Glomerular endothelial cell (primary cell): ENCODE data around the gene SIRPB2. TPM values are rescaled to one million over a fixed set of nuclear protein-coding genes. Genes with fewer than 3 reads are reported as not detected.

ENCODE experiments used
- DNase-seq: peaks from one replicate; pipeline ENCODE4 v3.0.0-alpha.2; 2011; ENCODE audit warnings: low read depth, low spot score; ENCODE audit errors: extremely low read depth
- total RNA-seq: library from RNA; depleted of rRNA; stranded (reverse); fragments of >200 nt; gene quantifications from 2 replicates; pipeline ENCODE4 v1.2.3, GENCODE V29; 2015

Gene SIRPB2
- total RNA-seq, 1 donor from 2014 or later: 15.8 TPM

GRCh38 chr20:1448081-1448620, 43.1 kb downstream of the SIRPB2 start:
- DNase-seq: no peak

DNA sequence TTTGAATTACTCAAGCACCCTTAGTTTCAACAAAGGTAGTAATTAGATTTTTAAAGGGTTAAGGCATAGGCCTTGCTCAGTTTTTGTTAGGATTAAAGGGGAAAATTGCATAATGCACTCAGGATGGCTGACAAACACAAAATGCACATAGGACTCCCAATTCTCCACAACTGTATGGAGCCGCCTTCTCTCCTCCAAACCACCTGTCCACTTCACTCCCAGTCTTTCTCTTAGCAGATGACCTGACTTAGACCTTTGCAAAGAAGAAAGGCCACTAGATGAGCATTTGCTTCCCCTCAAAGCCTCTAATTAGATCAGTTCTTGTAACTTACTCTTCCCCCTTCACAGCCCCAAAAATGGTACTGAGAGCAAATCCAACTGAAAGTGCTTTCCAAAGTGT, 44.7 kb downstream of the SIRPB2 start:
- DNase-seq: no peak

DNA sequence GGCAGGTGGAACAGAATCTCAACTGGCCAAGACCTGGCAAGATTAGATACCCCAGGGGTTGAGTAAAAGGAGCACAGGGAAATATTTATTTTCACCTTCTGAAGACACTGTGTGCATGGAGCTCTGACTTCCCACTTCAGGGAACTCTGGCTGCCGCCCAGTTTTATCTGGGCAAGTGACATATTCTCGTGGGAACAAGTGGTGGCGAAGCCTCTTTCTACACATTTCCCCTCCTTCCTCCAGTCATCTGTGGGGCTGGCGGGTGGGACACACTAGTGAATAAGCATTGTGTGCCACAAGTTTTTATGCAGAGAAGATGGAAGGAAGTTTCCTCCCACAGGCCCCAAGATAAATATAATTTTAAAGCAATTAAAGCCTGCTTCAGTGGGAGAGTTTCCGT, 48.1 kb downstream of the SIRPB2 start:
- no peak for DNase-seq

GRCh38 chr20:1442304-1442703, 48.9 kb downstream of the SIRPB2 start:
- DNase-seq: no peak

DNA sequence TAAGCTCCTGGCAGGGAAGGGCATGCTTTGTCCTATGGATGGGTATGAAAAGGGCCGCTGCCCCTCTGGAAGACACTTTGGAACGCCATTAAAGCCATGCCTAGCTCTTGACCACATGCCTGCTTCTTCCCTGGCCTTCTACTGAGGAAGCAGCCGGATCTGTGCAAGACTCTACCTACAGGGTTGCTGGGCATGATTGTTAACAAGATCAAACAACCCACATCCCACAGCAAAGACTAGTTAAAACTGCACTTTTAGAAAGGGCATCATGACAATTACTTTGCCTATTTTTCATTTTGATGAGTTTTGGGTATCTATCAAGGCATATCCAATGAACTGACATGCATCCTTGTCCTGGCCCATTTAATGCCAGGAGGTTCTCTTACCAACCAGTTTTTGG, 50.1 kb downstream of the SIRPB2 start:
- DNase-seq: no peak

DNA sequence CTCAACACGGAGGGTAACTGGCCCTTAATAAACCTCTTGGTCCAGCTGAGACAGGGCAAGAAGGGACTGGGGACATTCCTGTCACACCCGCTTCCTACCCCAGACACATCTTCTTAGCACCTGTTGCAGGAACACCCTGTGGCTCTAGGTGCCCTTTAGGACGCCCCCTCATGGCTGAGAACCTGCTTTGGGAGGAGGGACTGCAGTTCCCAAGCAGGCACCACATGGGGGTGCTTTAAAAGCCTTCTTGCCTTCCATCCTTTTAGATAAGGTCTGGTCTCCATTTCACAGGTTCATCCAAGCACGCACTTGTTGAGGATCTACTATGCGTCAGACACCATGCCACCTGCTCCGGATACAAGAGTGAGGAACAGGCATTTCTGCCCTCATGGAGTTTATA, 51.2 kb downstream of the SIRPB2 start:
- DNase-seq: no peak

- DNase-seq: no peak
Measured at GRCh38 chr20:1438361-1438760, 52.9 kb downstream of the SIRPB2 start.

GRCh38 chr20:1437235-1437904, 53.9 kb downstream of the SIRPB2 start:
- peak; percentile 76 for DNase-seq

DNA sequence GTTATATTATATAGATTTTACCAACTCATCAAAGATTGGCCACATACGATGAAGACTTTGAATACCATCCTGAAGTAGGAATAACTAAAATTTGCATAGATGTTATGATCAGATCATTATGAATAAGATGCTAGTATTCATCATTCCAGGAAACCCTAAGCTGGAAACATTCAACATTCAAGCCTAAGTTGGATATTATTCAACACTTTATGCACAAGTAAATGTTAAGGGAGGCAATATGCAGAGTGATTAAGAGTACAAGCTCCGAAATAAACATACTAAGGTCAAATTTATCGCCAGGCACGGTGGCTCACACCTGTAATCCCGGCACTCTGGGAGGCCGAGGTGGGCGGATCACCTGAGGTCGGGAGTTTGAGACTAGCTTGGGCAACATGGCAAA, 55.0 kb downstream of the SIRPB2 start:
- no peak for DNase-seq

- DNase-seq: no peak
Measured at GRCh38 chr20:1435337-1435699, 55.9 kb downstream of the SIRPB2 start.

GRCh38 chr20:1434571-1435336, 56.5 kb downstream of the SIRPB2 start:
- peak; percentile 80 for DNase-seq

- no peak for DNase-seq
Measured at GRCh38 chr20:1431158-1431557, 60.1 kb downstream of the SIRPB2 start.

DNA sequence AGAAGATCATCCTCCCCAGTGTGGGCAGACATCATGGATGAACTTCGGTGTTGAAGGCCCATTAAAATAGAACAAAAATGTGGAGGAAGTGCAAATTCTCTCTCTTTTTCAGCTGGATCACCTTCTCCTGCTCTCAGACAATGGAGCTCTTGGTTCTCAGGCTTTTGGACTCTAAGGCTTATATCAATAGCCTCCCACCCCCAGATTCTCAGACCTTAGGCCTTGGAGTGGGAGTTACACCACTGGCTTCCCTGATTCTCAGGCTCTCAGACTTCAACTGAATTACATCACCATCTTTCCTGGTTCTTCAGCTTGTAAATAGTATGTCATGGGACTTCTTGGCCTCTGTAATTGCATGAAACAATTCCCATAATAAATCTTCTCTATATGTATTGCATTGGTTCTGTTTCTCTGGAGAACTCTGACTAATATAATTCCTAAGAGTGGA, 61.2 kb downstream of the SIRPB2 start:
- DNase-seq: no peak

- DNase-seq: no peak
Measured at GRCh38 chr20:1429143-1429728, 62.0 kb downstream of the SIRPB2 start.

DNA sequence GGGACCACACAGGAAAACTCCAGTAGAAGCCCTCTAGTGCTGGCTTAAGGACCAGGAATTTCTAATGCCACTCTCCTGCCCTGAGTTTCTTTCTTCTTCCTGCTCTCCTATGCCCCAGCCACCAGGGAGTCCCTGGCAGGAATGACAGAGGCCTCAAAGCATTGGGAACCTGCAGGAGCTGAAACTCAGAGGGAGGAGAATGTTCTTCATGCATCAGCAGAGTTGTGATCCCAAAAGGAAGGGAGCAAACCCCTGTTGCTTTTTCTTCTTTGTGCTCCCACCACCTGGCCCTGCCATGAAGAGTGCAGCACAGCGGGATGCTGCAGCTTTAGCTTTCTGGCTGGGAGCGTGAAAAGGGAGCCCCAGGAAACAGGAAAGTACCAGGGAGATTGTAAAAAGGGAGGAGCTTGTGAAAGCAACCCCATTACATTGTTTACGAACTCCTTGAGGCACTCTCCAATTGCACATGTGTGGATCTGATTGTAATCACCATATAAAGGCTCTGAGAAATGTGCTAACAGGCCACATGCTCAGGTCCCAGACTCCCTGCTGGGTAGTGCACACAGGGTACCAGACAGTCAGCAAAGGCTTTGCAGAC, 63.7 kb downstream of the SIRPB2 start:
- no peak for DNase-seq

DNA sequence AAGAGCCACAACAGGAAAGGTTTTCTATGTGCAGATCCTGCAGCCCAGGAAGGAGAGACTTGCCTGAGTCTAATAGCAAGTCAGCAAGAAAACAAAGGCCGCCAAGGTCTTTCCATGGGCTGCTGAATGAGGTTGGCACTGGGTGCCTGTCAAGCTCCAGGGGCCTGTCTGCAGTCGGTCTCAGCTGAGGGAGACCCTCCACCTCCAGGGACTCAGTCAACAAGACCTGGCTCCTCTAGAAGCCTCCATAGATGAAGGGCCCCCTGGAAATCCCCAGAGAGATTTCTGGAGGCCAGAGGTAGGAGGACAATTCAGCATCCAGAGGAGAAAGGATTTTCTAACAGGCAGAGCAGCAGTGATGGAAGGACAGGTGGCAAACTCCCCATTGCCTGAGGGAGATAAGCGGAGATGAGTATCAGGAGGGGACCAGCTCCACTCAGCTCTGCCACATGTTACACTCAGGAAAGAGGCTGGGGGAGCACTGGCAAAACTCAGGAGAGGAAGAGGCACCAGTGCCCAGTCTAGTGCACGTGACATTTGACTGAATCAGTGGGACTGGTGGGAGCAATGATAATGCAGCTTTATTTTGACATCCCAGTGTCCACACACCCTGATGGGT, 64.9 kb downstream of the SIRPB2 start:
- no peak for DNase-seq

Other genes with a start within 250 kb of the SIRPB2 start
- gene SNPH, start 225.1 kb downstream of the SIRPB2 start, total RNA-seq: 11.6 and 12.2 TPM in 2 replicates
- gene SDCBP2, start 162.3 kb downstream of the SIRPB2 start, total RNA-seq: 3.2 and 4.4 TPM in 2 replicates
- 737 and 783 TPM in 2 replicates for gene FKBP1A, start 98.4 kb downstream of the SIRPB2 start, total RNA-seq
- gene NSFL1C, start 24.6 kb downstream of the SIRPB2 start, total RNA-seq: 53.9 and 74.2 TPM in 2 replicates
- gene SIRPD, start 66.3 kb upstream of the SIRPB2 start, total RNA-seq: 0.19 TPM in 1 of 2 replicates, not detected in the other
- 4.1 and 5.0 TPM in 2 replicates for gene SIRPB1, start 128.6 kb upstream of the SIRPB2 start, total RNA-seq
- gene SIRPG, start 166.4 kb upstream of the SIRPB2 start, total RNA-seq: not detected in 2 replicates